Endothelial cell of umbilical vein (primary cell): ENCODE data around the gene GAB1. TPM values are rescaled to one million over a fixed set of nuclear protein-coding genes. Genes with fewer than 3 reads are reported as not detected.

Source experiments
- BruUV-seq: library from RNA; stranded (reverse); fragments of 400-500 nt; replicated peaks from 2 replicates; lab custom pipeline; 2021; lab: Mats Ljungman, UMichigan
- CTCF ChIA-PET: fragments of 300-600, 350-600 bp; sonication (Branson Sonifier 250); formaldehyde crosslinking; loops from one replicate; lab custom pipeline; 2021; ENCODE audit warnings: antibody characterized with exemption, inconsistent platforms; lab: Charles Lee
- POLR2A ChIA-PET: fragments of 300-600, 350-600 bp; sonication (Branson Sonifier 250); formaldehyde crosslinking; loops from one replicate; lab custom pipeline; 2021; ENCODE audit warnings: antibody characterized with exemption, inconsistent platforms; lab: Charles Lee
- DNase-seq: peaks from one replicate; pipeline ENCODE4 v3.0.0-alpha.2; 2011; ENCODE audit warnings: low read depth, low spot score
- FAIRE-seq: peaks from 2 replicates; lab custom pipeline; 2011; peaks lifted over from hg19 to GRCh38; lab: Jason Lieb, UNC
- H2AFZ ChIP-seq: 2 replicates; pipeline ENCODE4 v1.6.0; 2012; ENCODE audit warnings: low read depth, low read length, control low read depth, inconsistent platforms
- H3K27ac ChIP-seq: 2 replicates; pipeline ENCODE4 v1.5.1; 2011; ENCODE audit warnings: low read depth, mild to moderate bottlenecking, control low read depth, low read length, moderate library complexity; ENCODE audit not compliant: insufficient read depth
- H3K27me3 ChIP-seq, 2 experiments: 2 replicates each; pipeline versions ENCODE4 v1.6.0 to v1.6.1; 2011; ENCODE audit warnings: low read length in 2 of 2, mixed read lengths in 1 of 2; ENCODE audit not compliant: control insufficient read depth in 2 of 2, insufficient read depth in 2 of 2
- H3K36me3 ChIP-seq, 2 experiments: 2 replicates in 1 of 2; 3 replicates in 1 of 2; pipeline ENCODE4 v1.5.1; 2011; ENCODE audit warnings: low read length in 2 of 2, mild to moderate bottlenecking in 1 of 2, moderate library complexity in 1 of 2; ENCODE audit not compliant: control insufficient read depth in 2 of 2, insufficient read depth in 2 of 2; ENCODE audit errors: extremely low read depth in 1 of 2
- H3K4me1 ChIP-seq: 3 replicates; pipeline ENCODE4 v1.5.1; 2011; ENCODE audit warnings: mild to moderate bottlenecking, low read length; ENCODE audit not compliant: control insufficient read depth, insufficient read depth; ENCODE audit errors: extremely low read depth
- H3K4me2 ChIP-seq: 2 replicates; pipeline ENCODE4 v1.6.1; 2011; ENCODE audit warnings: low read length, control low read depth, mixed read lengths; ENCODE audit not compliant: insufficient read depth
- H3K4me3 ChIP-seq, 3 experiments: fragments of 200-600 bp in 1 of 3; sonication (generic), shearing (Covaris generic) in 1 of 3; replicated peaks in 1 of 3; 2 replicates each; pipeline ENCODE4 v1.5.1; 2011 to 2016; ENCODE audit warnings: control low read depth in 3 of 3, low read length in 3 of 3, mild to moderate bottlenecking in 2 of 3, inconsistent platforms in 1 of 3, low read depth in 1 of 3, moderate library complexity in 1 of 3; ENCODE audit not compliant: insufficient read depth in 1 of 3
- H3K79me2 ChIP-seq: 2 replicates; pipeline ENCODE4 v1.6.0; 2012; ENCODE audit warnings: low read length, inconsistent platforms; ENCODE audit not compliant: control insufficient read depth, insufficient read depth
- H3K9ac ChIP-seq: replicated peaks from 2 replicates; pipeline ENCODE3; 2011; ENCODE audit warnings: low read length, control low read depth; ENCODE audit not compliant: insufficient read depth; ENCODE audit errors: extremely low read depth
- H3K9me1 ChIP-seq: replicated peaks from 3 replicates; pipeline ENCODE4 v1.6.0; 2011; ENCODE audit warnings: mild to moderate bottlenecking, low read length; ENCODE audit not compliant: control insufficient read depth, insufficient read depth; ENCODE audit errors: extremely low read depth
- H3K9me3 ChIP-seq: replicated peaks from 2 replicates; pipeline ENCODE4 v1.5.1; 2012; ENCODE audit warnings: low read length, inconsistent platforms; ENCODE audit not compliant: control insufficient read depth, insufficient read depth
- H4K20me1 ChIP-seq: replicated peaks from 2 replicates; pipeline ENCODE3; 2011; ENCODE audit warnings: mild to moderate bottlenecking, low read length; ENCODE audit not compliant: control insufficient read depth, insufficient read depth; ENCODE audit errors: extremely low read depth
- EZH2 ChIP-seq: IDR thresholded peaks from 2 replicates; pipeline ENCODE4 v1.6.1; 2012; ENCODE audit warnings: borderline replicate concordance, low read depth, mild to moderate bottlenecking, moderate library complexity, low read length, inconsistent platforms; ENCODE audit not compliant: severe bottlenecking
- GATA2 ChIP-seq: IDR thresholded peaks from 2 replicates; pipeline ENCODE4 v1.7.0; 2011; ENCODE audit warnings: low read depth, mild to moderate bottlenecking, moderate library complexity, mixed read lengths, low read length; ENCODE audit not compliant: insufficient read length, insufficient read depth
- POLR2A ChIP-seq: IDR thresholded peaks from 2 replicates; pipeline ENCODE4 v1.6.1; 2012; ENCODE audit warnings: low read depth, mild to moderate bottlenecking, control low read depth, low read length
- POLR2AphosphoS5 ChIP-seq: IDR thresholded peaks from 2 replicates; pipeline ENCODE4 v1.6.1; 2012; ENCODE audit warnings: low read depth, mild to moderate bottlenecking, control low read depth, low read length, moderate library complexity; ENCODE audit not compliant: insufficient read depth
- dilution Hi-C: fragments of 300-500 bp; cut with MboI; formaldehyde crosslinking; loops from one replicate; pipeline ENCODE4 v1.15.0; 2019; ENCODE audit warnings: low sequenced_read_pairs; ENCODE audit not compliant: extremely low pct_ligation_motif_present
- intact Hi-C: fragments of 100-400 bp; cut with micrococcal nuclease; formaldehyde crosslinking; loops from one replicate; pipeline ENCODE4 v1.10.0; 2022
- polyA plus RNA-seq, 4 experiments: library from polyadenylated mRNA; depleted of rRNA in 3 of 4; stranded (reverse) in 3 of 4; unstranded in 1 of 4; fragments of >200 nt; gene quantifications; 2 replicates each; pipeline versions ENCODE4 v1.2.1 to v1.2.3, GENCODE V29; 2011 to 2012; ENCODE audit warnings: missing spikeins in 1 of 4
- total RNA-seq: library from RNA; stranded (reverse); gene quantifications from 2 replicates; pipeline ENCODE4 v1.2.3, GENCODE V29; 2021
- TF ChIP-seq, protein P1 (sequence below): IDR thresholded peaks from 2 replicates; pipeline ENCODE4 v1.6.1; 2011; ENCODE audit not compliant: insufficient read depth, insufficient read length
- TF ChIP-seq, protein P2 (sequence below), 2 donors: IDR thresholded peaks; 1 replicate in 1 of 2; 2 replicates in 1 of 2; pipeline ENCODE4 v1.5.1; 2011; ENCODE audit warnings: low read length in 2 of 2, mild to moderate bottlenecking in 2 of 2, moderate library complexity in 2 of 2, control low read depth in 1 of 2, inconsistent platforms in 1 of 2, low read depth in 1 of 2; ENCODE audit not compliant: insufficient read depth in 1 of 2; ENCODE audit errors: extremely low read depth in 1 of 2

GAB1 gene
- total and polyA plus RNA-seq, 2 donors (not counting 3 experiments of a cell fraction or from before 2014, with no cell fraction given): 9.3 to 37.7 TPM

DNA sequence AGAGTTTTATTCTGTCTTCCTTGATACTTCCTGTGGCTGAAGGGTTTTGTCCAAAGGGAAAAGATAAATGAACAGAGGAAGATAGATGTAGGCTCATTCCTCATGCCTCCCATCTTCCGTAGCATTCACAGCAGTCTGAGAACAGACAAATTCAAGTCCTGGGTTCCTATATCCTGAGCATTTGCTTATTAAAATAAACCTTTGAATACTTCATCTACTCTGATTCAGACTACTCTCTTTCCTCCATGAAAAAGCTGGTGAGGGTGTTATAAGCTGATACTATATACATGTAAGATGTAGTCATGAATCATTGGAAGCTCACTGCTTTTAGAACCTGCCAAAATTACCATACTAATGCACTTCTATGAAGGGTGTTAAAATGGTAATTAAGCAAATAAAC, 61.2 kb downstream of the GAB1 start:
- intact Hi-C loops: loop anchor here (2.0 kb wide), 1 partner anchor 117 kb away; no protein-coding TSS in a partner anchor

More for the DNA sequence above, 61.2 kb downstream of the GAB1 start:
- FAIRE-seq: no peak
- Histone ChIP-seq H3K27me3 (no peaks in the 10 kb centered on the region), H3K9ac (no peak overlapping the region), H3K9me3 (no peaks in the 10 kb centered on the region), H3K4me2 (no peak overlapping the region), H2AFZ (no peak overlapping the region), H3K9me1 (no peaks in the 10 kb centered on the region), H3K79me2 (no peaks in the 10 kb centered on the region), H3K27ac (peak overlapping the region; percentile 17), H3K4me1 (peaks cover 19% of the 10 kb centered on the region), H4K20me1 (peaks cover 2% of the 10 kb centered on the region), H3K4me3 (no peak overlapping the region), H3K36me3 (no peaks in the 10 kb centered on the region)
- BruUV-seq: TSS peak; percentile 79
- POLR2A ChIA-PET: no interaction called here
- CTCF ChIA-PET: interaction anchor here (0.8 to 4.0 kb wide), 12 partner anchors 10 to 196 kb away, joined by 3 to 23 read pairs (median 4); partner anchors contain the start of gene GAB1
- no peak for TF ChIP-seq GATA2
- no peak for TF ChIP-seq EZH2
- TF ChIP-seq, protein P1, sequence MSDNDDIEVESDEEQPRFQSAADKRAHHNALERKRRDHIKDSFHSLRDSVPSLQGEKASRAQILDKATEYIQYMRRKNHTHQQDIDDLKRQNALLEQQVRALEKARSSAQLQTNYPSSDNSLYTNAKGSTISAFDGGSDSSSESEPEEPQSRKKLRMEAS: no peak
- TF ChIP-seq POLR2AphosphoS5: no peak
- TF ChIP-seq, protein P2, sequence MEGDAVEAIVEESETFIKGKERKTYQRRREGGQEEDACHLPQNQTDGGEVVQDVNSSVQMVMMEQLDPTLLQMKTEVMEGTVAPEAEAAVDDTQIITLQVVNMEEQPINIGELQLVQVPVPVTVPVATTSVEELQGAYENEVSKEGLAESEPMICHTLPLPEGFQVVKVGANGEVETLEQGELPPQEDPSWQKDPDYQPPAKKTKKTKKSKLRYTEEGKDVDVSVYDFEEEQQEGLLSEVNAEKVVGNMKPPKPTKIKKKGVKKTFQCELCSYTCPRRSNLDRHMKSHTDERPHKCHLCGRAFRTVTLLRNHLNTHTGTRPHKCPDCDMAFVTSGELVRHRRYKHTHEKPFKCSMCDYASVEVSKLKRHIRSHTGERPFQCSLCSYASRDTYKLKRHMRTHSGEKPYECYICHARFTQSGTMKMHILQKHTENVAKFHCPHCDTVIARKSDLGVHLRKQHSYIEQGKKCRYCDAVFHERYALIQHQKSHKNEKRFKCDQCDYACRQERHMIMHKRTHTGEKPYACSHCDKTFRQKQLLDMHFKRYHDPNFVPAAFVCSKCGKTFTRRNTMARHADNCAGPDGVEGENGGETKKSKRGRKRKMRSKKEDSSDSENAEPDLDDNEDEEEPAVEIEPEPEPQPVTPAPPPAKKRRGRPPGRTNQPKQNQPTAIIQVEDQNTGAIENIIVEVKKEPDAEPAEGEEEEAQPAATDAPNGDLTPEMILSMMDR (IDR thresholded peaks at IDR 0.05; ENCODE audit: extremely low read depth in 1 of 2, insufficient read depth in 1 of 2, low read depth in 1 of 2, low read length in 2 of 2): no peak
- TF ChIP-seq POLR2A: no peak
- dilution Hi-C loops: no loop called here
- peak; percentile 45 for DNase-seq
